Left lung (tissue), 10 donors: ENCODE measurements around the gene FILIP1L. TPM values are rescaled to one million over a fixed set of nuclear protein-coding genes. Genes with fewer than 3 reads are reported as not detected.

Source experiments
- ATAC-seq: fragments of 200-7000 bp; cut with Tn5 transposase; one replicate; pipeline ENCODE4 v1.9.1; 2020; ENCODE audit warnings: moderate library complexity
- DNase-seq, 4 donors: peaks; one replicate each; pipeline ENCODE4 v3.0.0-alpha.2; 2013 to 2020
- H3K27ac ChIP-seq, 2 donors: fragments of 200-600 bp; sonication (generic) in 1 of 2; one replicate each; pipeline versions ENCODE4 v1.5.0 to v1.8.0; 2020 to 2021
- H3K27me3 ChIP-seq, 2 donors: fragments of 200-600 bp; sonication (generic) in 1 of 2; one replicate each; pipeline versions ENCODE4 v1.5.0 to v1.8.0; 2020 to 2021
- H3K36me3 ChIP-seq, 2 donors: fragments of 200-600 bp; sonication (generic) in 1 of 2; one replicate each; pipeline versions ENCODE4 v1.5.0 to v1.8.0; 2020 to 2021
- H3K4me1 ChIP-seq, 2 donors: fragments of 200-600 bp; one replicate each; pipeline ENCODE4 v1.8.0; 2021
- H3K4me3 ChIP-seq, 2 donors: fragments of 200-600 bp; sonication (generic) in 1 of 2; one replicate each; pipeline versions ENCODE4 v1.5.0 to v1.8.0; 2020 to 2021; ENCODE audit warnings: mild to moderate bottlenecking in 1 of 2
- H3K9me3 ChIP-seq, 2 donors: fragments of 200-600 bp; sonication (generic) in 1 of 2; one replicate each; pipeline versions ENCODE4 v1.5.0 to v1.8.0; 2020 to 2021
- intact Hi-C, 2 donors: fragments of 100-400 bp; cut with DNase I; formaldehyde crosslinking; loops; one replicate each; pipeline versions ENCODE4 v1.11.2 to v1.14.2; 2022
- polyA plus RNA-seq, 6 donors: library from polyadenylated mRNA; unstranded; fragments of 120-200 nt; gene quantifications; one replicate each; pipeline ENCODE4 v1.2.1, GENCODE V29; 2013; ENCODE audit not compliant: insufficient read length in 6 of 6
- total RNA-seq, 2 donors: library from RNA; stranded (reverse); fragmentation: NEBNext Ultra II Directional; extraction: Animal tissue kit (Norgen Biotek cat#: 25700); gene quantifications; one replicate each; pipeline ENCODE4 v1.2.1, GENCODE V29; 2021
- TF ChIP-seq, protein P1 (sequence below), 2 donors: fragments of 200-600 bp; sonication (generic) in 1 of 2; IDR thresholded peaks; one replicate each; pipeline versions ENCODE4 v1.5.0 to v1.8.0; 2021; ENCODE audit warnings: antibody characterized with exemption in 2 of 2
- donor health status: DM: no; HTN: yes; CAD: no.
- donor health status: DM: no; HTN: no; CAD: no.

Gene FILIP1L
- total and polyA plus RNA-seq, 8 donors: 10.6 to 68.9 (median 14.8) TPM

DNA sequence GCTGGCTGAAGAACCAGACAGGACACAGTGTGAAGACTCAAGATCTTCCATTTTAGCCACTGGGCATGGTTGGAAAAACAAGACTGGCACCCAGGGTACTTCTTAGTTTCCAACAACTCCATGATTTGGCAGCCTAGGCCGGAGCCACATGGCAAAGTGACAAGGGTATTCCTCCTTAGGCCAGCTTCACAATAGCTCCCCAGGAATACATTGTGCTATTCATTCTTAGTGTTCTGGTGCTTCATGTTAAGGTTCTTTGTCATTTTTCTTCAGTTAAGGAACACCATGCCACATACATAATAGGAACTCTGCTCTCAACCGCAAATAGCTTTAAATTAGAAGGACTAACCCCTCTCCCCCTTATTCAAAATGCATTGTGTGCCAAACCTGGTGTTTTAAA is 8.0 kb upstream of the FILIP1L start:
- Histone ChIP-seq H3K4me1 (no peaks in the 10 kb centered on the region), H3K9me3 (no peaks in the 10 kb centered on the region), H3K27ac (no peak overlapping the region), H3K36me3 (no peaks in the 10 kb centered on the region), H3K27me3 (no peaks in the 10 kb centered on the region), H3K4me3 (no peak overlapping the region)
- TF ChIP-seq, protein P1, sequence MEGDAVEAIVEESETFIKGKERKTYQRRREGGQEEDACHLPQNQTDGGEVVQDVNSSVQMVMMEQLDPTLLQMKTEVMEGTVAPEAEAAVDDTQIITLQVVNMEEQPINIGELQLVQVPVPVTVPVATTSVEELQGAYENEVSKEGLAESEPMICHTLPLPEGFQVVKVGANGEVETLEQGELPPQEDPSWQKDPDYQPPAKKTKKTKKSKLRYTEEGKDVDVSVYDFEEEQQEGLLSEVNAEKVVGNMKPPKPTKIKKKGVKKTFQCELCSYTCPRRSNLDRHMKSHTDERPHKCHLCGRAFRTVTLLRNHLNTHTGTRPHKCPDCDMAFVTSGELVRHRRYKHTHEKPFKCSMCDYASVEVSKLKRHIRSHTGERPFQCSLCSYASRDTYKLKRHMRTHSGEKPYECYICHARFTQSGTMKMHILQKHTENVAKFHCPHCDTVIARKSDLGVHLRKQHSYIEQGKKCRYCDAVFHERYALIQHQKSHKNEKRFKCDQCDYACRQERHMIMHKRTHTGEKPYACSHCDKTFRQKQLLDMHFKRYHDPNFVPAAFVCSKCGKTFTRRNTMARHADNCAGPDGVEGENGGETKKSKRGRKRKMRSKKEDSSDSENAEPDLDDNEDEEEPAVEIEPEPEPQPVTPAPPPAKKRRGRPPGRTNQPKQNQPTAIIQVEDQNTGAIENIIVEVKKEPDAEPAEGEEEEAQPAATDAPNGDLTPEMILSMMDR (IDR thresholded peaks at IDR 0.05): no peak
- DNase-seq: no peak
- no peak for ATAC-seq
- intact Hi-C loops: no loop called here

DNA sequence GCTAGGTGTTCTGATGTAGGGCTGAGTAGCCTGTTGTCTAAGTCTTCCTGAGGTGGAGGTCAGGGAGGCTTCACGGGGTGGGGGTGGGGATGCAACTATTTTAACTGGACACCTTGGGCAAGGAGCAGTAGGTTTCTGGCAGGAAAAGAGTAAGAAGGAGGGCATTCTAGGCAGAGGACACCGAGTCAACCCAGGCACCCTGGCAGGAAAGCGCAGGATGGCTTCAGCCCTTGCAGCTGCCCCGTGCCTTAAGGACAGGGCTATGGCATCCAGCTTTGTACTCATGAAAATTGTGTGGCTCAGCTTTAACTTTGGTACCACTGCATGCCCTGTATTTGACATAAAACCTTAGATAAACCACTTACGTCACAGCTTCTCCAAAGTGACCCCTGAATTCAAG is 6.4 kb upstream of the FILIP1L start:
- DNase-seq (no peak), ATAC-seq (no peak)
- Histone ChIP-seq H3K27me3 (no peaks in the 10 kb centered on the region), H3K9me3 (no peaks in the 10 kb centered on the region), H3K27ac (no peak overlapping the region), H3K36me3 (no peaks in the 10 kb centered on the region), H3K4me1 (no peaks in the 10 kb centered on the region), H3K4me3 (no peak overlapping the region)
- TF ChIP-seq, protein P1 (IDR thresholded peaks at IDR 0.05): no peak
- intact Hi-C loops: no loop called here

DNA sequence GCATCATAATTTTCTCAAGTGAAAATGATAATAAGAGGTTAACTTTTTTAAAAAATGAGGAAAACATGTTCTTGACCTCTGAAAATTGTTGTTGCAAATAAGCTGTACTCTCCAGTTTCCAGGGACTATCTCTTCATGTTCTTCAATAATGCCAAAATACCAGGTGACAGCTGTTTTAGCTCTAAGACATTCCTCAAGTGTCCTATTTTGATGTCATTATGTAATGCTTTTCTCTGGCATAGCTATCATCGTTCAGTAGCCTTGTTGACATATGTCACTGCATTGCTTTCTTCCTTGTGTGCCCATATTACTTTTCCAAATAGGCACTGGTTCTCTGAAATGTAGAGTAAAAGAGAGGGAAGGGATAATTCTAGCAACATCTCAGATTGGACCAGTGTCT is 5.7 kb upstream of the FILIP1L start:
- no peak for DNase-seq
- H3K27ac ChIP-seq: no peak overlapping the region
- TF ChIP-seq, protein P1 (IDR thresholded peaks at IDR 0.05): no peak
- no peak overlapping the region for H3K4me3 ChIP-seq
- no peaks in the 10 kb centered on the region for H3K36me3 ChIP-seq
- intact Hi-C loops: no loop called here
- H3K4me1 ChIP-seq: no peaks in the 10 kb centered on the region
- H3K9me3 ChIP-seq: no peaks in the 10 kb centered on the region
- H3K27me3 ChIP-seq: no peaks in the 10 kb centered on the region
- ATAC-seq: no peak

DNA sequence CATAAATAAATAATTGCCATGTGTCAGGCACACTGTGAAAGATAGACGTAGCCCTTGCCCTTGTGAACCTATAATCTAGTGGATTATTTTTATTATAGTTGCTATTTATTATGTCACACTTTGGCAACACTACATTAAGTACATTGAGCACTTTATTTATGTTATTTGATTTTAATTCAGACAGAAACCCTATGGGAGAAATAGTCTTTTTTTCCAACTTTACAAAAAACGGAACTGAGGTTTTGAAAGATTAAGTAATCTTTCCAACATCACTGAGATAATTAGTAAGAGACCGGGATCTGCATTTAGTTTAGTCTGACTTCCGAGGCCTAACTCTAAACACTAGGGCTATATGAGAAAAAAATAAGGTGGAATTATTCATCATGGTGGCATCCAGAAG is 2.8 kb upstream of the FILIP1L start:
- no peak for DNase-seq
- intact Hi-C loops: no loop called here

DNA sequence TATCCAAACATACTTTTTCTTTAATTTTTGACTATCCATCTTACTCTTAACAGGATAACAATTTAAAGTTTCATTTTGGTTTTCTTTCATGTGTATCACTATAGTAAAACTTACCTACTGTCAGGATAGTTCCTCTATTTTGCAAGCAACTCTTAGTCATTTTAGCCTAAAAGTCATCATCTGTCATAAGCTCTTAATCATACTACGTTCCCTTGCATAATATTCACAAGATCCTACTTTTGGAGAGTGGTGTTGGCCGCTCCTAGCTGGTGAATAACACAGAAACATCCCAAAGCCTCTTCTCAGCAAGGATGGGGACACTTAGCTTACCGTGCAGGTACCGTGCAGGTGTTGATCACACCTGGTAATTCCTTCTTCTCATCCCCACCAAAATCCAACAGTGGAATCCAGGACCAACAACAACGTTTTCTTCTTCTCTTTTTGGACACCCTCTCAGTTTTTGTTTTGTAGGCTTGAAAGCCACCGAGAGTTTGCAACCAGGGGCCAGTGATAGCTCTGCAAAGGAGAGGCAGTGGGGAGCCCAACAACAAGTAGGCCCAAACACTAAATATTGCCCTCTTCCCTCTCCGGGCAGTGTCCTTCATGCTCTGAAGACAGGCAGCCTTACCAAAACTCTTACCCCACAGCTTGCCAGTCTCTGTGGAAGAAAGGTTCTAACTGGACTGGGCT is 433 bp downstream of the FILIP1L start:
- Histone ChIP-seq H3K27me3 (no peaks in the 10 kb centered on the region), H3K27ac (no peak overlapping the region), H3K9me3 (no peaks in the 10 kb centered on the region), H3K4me1 (no peaks in the 10 kb centered on the region), H3K36me3 (no peaks in the 10 kb centered on the region), H3K4me3 (no peak overlapping the region)
- no peak for ATAC-seq
- intact Hi-C loops: no loop called here
- DNase-seq: no peak
- TF ChIP-seq, protein P1 (IDR thresholded peaks at IDR 0.05): no peak

More for the DNA sequence above, 2.8 kb upstream of the FILIP1L start:
- Histone ChIP-seq H3K9me3 (no peaks in the 10 kb centered on the region), H3K36me3 (no peaks in the 10 kb centered on the region), H3K27me3 (no peaks in the 10 kb centered on the region), H3K4me3 (no peak overlapping the region), H3K27ac (no peak overlapping the region), H3K4me1 (no peaks in the 10 kb centered on the region)
- TF ChIP-seq, protein P1 (IDR thresholded peaks at IDR 0.05): no peak
- ATAC-seq: no peak
